Measurements from ENCODE around the gene AP1AR. TPM values are rescaled to one million over a fixed set of nuclear protein-coding genes. Genes with fewer than 3 reads are reported as not detected.

AP1AR gene
- total RNA-seq, 1 experiment from 2014 or later = 27.6 TPM

DNA sequence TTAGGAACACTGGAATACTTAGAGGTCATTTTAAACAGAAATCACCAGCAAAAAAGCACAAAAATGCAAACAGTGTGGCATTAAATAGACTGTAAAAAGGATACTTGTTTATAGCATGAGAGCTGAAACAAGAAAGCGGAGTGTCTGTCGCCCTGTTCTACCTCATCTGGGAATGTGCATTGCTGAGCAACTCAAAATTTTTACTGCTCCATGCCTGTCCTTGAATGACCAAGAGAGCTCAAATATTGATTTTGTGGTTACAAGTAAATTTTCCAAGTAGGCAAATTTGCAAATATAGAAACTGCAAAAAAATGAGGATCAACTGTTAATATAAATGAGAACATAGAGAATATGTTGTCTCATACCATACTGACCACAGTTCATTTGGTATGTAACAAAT lies 25.5 kb downstream of the AP1AR start:
- TF ChIP-seq, protein P1, sequence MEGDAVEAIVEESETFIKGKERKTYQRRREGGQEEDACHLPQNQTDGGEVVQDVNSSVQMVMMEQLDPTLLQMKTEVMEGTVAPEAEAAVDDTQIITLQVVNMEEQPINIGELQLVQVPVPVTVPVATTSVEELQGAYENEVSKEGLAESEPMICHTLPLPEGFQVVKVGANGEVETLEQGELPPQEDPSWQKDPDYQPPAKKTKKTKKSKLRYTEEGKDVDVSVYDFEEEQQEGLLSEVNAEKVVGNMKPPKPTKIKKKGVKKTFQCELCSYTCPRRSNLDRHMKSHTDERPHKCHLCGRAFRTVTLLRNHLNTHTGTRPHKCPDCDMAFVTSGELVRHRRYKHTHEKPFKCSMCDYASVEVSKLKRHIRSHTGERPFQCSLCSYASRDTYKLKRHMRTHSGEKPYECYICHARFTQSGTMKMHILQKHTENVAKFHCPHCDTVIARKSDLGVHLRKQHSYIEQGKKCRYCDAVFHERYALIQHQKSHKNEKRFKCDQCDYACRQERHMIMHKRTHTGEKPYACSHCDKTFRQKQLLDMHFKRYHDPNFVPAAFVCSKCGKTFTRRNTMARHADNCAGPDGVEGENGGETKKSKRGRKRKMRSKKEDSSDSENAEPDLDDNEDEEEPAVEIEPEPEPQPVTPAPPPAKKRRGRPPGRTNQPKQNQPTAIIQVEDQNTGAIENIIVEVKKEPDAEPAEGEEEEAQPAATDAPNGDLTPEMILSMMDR (conservative IDR thresholded peaks at IDR 0.05) = no peak
- TF ChIP-seq EZH2 (IDR thresholded peaks at IDR 0.05; ENCODE audit: low read depth) = no peak
- DNase-seq = no peak
- Histone ChIP-seq H3K4me3 (no peak overlapping the region), H3K9me3 (ENCODE audit: insufficient read depth, low read depth) (no peaks in the 10 kb centered on the region), H3F3A (ENCODE audit: insufficient read depth, low read depth) (peaks cover 4% of the 10 kb centered on the region; the same call in 1 of the 2 replicates), H3K4me2 (no peak overlapping the region), H3K27ac (no peak overlapping the region), H3K79me2 (ENCODE audit: low read depth) (peaks cover 2% of the 10 kb centered on the region; the same call in 1 of the 2 replicates), H3K27me3 (ENCODE audit: insufficient read depth, low read depth) (no peaks in the 10 kb centered on the region), H3K9me2 (ENCODE audit: insufficient read depth) (no peaks in the 10 kb centered on the region), H2AFZ (no peak overlapping the region), H3K36me3 (ENCODE audit: low read depth) (peaks cover 34% of the 10 kb centered on the region), H4K20me1 (ENCODE audit: insufficient read depth) (peaks cover 3% of the 10 kb centered on the region; the same call in 1 of the 2 replicates), H3K4me1 (replicated peaks; ENCODE audit: insufficient read depth) (no peaks in the 10 kb centered on the region)
- no TSS peak for BruUV-seq (replicated peaks)
- intact Hi-C loops (cut with micrococcal nuclease; ENCODE audit: unreplicated experiment) = no loop called here
- POLR2A ChIA-PET (ENCODE audit: unreplicated experiment) = no interaction called here
- CTCF ChIA-PET = interaction anchor here (0.6 kb wide), 1 partner anchor 148 kb away, joined by 3 read pairs; no protein-coding TSS in a partner anchor

DNA sequence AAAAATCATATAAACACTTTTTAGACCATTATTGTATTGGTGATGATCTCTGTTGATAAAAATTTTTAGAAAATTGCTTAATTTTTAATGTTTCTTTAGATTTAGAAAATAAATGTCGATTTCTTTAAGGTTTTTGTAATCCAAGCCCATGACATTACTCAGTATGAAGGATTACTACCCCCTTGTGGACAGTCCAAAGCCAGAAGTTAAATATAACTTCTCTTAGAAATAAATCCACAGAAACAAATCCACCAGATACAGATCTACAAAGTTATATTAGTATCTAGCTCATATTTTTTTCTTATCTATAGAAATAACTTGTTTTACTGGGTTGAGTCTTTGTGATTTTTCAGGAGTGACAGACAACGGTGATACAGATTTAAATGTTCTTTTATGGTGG lies 35.2 kb downstream of the AP1AR start:
- Histone ChIP-seq H3K4me3 (no peak overlapping the region), H3K36me3 (ENCODE audit: low read depth) (peaks cover 55% of the 10 kb centered on the region), H3K9me2 (ENCODE audit: insufficient read depth) (no peaks in the 10 kb centered on the region), H2AFZ (no peak overlapping the region), H3K4me2 (no peak overlapping the region), H3K27me3 (ENCODE audit: insufficient read depth, low read depth) (no peaks in the 10 kb centered on the region), H3K9me3 (ENCODE audit: insufficient read depth, low read depth) (no peaks in the 10 kb centered on the region), H3F3A (ENCODE audit: insufficient read depth, low read depth) (no peaks in the 10 kb centered on the region; the same call in 1 of the 2 replicates), H4K20me1 (ENCODE audit: insufficient read depth) (no peaks in the 10 kb centered on the region), H3K4me1 (replicated peaks; ENCODE audit: insufficient read depth) (no peaks in the 10 kb centered on the region), H3K79me2 (ENCODE audit: low read depth) (no peaks in the 10 kb centered on the region), H3K27ac (no peak overlapping the region)
- intact Hi-C loops (cut with micrococcal nuclease; ENCODE audit: unreplicated experiment) = no loop called here
- ChIA-PET CTCF (interaction anchor here (0.7 kb wide), 1 partner anchor 34 kb away, joined by 3 read pairs; no protein-coding TSS in a partner anchor), POLR2A (ENCODE audit: unreplicated experiment) (no interaction called here)
- TF ChIP-seq, protein P1 (conservative IDR thresholded peaks at IDR 0.05) = peak; percentile 70
- TF ChIP-seq EZH2 (IDR thresholded peaks at IDR 0.05; ENCODE audit: low read depth) = no peak
- BruUV-seq (replicated peaks) = no TSS peak
- DNase-seq = no peak

DNA sequence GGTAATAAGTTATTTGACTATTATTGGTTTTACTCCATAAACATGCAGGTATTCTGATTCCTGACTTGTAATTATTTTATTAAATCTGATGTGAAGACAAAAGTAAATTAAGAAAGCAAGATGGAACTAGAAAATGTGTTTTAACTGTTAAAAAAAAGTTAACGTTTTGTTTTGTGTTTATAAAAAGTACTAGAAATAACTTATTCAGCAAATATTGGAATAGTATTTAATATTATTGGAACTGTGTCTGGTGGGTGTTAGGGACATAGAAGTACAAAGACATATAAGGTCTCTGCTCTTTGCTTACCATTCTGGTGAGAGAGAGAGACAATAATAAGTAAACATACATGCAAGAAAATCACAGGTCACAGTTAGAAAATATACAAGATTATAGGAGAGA lies 38.5 kb downstream of the AP1AR start:
- CTCF ChIA-PET = no interaction called here
- H2AFZ ChIP-seq = no peak overlapping the region
- no peaks in the 10 kb centered on the region for H3K9me3 ChIP-seq (ENCODE audit: insufficient read depth, low read depth)
- intact Hi-C loops (cut with micrococcal nuclease; ENCODE audit: unreplicated experiment) = no loop called here
- H3K4me2 ChIP-seq = no peak overlapping the region
- H3K27ac ChIP-seq = peak overlapping the region; percentile 15
- TF ChIP-seq EZH2 (IDR thresholded peaks at IDR 0.05; ENCODE audit: low read depth) = no peak
- TF ChIP-seq, protein P1 (conservative IDR thresholded peaks at IDR 0.05) = no peak
- no peaks in the 10 kb centered on the region for H3K9me2 ChIP-seq (ENCODE audit: insufficient read depth)
- peaks cover 11% of the 10 kb centered on the region for H3F3A ChIP-seq (ENCODE audit: insufficient read depth, low read depth)
- H3K79me2 ChIP-seq (ENCODE audit: low read depth) = no peaks in the 10 kb centered on the region
- peaks cover 40% of the 10 kb centered on the region for H3K36me3 ChIP-seq (ENCODE audit: low read depth)
- no TSS peak for BruUV-seq (replicated peaks)
- 0 out of 2 replicates have a peak, but pooled peaks cover 6% of the 10 kb centered on the region for H3K4me1 ChIP-seq (replicated peaks; ENCODE audit: insufficient read depth)
- POLR2A ChIA-PET (ENCODE audit: unreplicated experiment) = no interaction called here
- H3K27me3 ChIP-seq (ENCODE audit: insufficient read depth, low read depth) = no peaks in the 10 kb centered on the region
- no peak overlapping the region for H3K4me3 ChIP-seq
- H4K20me1 ChIP-seq (ENCODE audit: insufficient read depth) = no peaks in the 10 kb centered on the region
- DNase-seq = no peak

Measured in PC-9 (cell line).